ENCODE data around the gene LHX5.

The LHX5 gene

DNA sequence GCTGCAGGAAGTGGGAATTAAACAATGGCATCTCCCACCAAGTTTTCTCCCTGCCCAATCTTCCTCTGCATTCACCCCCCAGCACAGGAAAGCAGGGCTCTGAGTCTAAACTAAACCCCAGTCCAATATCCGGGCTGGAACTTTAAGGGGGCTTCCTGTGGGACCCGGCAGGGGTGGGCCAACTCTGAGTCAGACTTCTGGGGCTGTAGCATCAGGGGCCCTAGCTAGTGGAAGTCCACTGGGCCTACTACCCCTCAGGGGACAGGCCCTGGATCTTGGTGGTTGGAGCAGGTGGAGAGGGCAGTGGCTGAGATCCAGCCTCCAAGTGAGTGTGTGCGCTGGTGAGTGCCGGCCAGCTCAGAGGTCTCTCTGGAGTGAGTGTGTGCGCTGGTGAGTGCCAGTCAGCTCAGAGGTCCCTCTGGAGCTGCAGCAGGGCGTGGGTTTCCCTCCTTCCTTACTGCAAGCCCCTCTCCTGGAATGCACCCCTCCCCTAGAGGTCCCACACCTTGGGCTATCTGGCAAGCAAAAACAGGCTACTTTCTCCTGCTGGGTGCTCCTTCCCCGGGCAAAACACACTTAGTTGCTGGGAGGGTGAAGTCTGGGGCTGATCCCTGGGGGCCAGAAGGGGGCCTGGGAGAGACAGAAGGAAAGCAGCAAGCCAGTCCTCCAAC is 5.6 kb upstream of the LHX5 start:
- no peak for FAIRE-seq

DNA sequence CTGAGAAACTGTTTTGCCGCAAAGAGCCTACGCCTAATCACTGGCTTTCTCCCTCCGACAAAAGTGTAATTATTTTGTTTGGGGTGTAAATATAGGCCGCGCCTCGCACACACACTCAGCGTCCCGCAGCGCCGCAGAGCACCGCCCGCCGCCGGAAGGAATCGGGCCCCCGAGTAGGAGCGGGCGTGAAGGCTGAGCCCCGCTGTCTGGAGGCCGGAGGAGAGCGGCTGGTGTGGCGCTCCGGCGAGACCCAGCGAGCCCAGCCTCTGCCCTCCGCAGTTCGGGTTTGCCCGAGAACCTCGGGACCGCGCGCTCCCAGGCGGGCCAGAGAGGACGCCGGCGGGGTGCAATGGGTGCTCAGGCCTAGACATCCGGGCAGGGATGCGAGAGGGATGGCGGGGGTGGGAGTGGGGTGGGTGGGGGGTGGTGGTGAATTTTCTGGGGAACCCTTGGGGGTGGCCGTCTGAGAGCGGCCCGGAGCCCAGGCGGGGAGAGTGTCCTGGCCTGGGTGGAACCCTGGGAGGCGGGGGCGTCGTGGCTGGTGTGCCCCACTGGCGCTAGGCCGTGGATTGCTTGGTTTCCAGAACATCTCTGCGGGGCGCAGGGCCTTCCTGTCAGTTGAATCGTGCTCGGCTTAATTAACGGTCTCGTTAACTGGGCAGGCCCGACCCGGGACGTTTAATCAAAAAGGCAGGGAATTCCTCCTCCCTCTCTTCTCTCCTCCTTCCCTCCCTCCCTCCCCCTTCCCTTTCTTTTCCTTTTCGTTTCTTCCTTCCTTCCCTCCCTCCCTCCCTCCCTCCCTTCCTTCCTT is 4.7 kb upstream of the LHX5 start:
- FAIRE-seq: no peak

DNA sequence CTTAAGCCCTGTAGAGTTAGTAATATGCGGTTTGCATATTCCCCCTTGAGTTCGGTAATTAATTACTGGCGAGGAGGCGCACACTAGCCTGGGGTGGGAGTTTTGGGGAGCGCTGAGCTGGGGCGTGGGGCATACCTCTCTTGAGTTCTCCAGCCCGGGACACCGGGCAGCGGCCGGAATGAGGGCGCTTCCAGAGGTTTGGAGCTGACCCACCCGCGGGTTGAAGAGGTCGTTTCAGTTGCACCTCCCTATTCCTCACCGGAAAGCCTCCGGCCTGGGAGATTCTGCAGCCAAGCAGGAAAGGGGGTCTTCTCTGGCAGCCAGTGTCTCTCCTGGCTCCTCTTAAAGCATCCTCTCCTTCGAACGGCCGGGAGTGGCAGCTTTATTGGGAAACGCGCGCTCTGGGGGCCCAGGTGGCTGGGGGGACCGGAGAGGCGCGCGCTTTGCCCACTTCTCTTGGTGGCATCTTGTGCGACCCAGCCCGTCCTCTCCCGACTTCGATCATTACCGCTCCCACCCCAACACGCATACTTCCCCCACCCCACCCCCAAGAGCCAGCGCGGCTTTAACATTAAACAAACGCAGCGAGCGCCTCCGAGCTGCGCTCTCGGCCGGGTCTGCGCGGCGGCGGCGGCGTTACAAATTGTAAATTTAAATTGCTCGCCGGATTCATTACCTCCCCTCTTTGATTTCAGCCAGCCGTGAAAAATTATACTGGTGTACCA is 3.9 kb upstream of the LHX5 start:
- FAIRE-seq: no peak

DNA sequence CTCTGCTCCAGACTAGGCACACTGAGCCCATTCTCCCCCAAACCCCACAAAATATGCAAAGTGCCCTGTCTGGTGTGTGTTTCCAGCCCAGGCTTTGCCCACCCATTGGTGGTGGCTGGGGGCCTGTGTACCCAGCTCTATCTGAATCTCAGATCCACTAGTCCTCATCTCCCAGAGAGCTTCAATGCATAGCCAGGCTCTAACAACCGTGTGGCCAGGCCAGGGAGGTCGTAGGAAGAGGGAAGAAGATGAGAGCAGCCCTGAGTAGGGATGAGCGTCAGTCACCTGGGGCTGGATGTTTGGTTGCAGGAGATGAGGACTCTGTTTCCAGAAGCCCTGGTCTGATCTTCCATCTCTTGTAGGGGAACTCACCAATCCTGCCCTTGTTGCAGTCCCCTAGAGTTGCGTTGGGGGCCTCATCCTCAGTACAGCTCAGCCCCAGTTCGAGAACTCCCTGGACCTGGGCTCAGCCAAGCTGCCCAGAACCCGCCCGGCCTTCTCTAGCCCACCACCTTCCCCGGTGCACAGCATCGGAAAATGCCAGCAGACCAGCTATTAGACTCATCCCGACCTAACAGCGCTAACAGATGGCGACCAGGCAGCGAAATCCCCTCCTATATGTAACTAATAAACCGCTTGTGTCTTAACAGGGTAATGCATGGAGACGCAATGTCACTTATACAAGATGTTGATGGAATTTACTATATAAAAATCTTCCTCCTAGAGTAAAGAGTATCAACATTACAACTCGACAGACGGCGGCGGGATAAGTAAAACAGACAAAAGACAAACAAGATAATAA is 3.2 kb upstream of the LHX5 start:
- no peak for FAIRE-seq

DNA sequence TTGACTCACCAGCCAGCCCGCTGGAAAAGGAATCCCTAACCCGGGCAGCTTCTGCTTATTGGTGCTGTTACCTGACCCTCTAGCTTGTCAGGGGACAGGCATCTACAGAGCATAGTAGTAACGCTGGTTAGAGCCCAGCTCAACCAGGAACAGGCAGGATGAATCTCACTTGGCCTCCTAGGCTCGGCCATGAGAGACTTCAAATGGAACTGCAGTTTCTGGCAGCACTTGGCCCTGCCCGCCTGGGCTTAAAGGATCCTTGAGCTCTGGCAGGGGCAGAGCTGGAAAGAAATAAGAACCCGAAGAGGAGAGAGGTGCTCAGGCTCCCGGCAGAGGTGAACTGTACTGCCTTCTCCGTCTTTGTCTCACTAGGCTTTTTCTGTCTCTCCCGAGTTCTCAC is 2.3 kb upstream of the LHX5 start:
- FAIRE-seq: no peak

DNA sequence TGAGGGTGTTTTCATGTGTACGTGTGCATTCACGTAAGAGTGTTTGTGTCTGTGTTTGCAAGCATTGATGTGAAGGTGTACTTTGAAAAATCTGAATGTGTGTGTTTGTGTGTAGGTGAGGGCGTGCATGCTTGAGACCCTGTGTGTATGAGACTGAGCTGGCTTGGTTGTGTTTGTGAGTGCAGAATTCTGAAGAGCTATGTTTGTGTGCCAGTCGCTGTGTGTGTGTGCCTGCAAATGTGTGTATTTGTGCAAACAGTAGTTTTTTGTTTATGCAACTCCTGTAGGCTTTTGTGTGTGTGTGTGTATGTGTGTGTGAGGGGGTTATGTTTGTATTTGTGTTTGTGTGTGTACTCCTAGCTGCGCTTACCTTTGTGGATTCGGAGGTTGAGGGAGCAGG is 1.7 kb upstream of the LHX5 start:
- FAIRE-seq: no peak

DNA sequence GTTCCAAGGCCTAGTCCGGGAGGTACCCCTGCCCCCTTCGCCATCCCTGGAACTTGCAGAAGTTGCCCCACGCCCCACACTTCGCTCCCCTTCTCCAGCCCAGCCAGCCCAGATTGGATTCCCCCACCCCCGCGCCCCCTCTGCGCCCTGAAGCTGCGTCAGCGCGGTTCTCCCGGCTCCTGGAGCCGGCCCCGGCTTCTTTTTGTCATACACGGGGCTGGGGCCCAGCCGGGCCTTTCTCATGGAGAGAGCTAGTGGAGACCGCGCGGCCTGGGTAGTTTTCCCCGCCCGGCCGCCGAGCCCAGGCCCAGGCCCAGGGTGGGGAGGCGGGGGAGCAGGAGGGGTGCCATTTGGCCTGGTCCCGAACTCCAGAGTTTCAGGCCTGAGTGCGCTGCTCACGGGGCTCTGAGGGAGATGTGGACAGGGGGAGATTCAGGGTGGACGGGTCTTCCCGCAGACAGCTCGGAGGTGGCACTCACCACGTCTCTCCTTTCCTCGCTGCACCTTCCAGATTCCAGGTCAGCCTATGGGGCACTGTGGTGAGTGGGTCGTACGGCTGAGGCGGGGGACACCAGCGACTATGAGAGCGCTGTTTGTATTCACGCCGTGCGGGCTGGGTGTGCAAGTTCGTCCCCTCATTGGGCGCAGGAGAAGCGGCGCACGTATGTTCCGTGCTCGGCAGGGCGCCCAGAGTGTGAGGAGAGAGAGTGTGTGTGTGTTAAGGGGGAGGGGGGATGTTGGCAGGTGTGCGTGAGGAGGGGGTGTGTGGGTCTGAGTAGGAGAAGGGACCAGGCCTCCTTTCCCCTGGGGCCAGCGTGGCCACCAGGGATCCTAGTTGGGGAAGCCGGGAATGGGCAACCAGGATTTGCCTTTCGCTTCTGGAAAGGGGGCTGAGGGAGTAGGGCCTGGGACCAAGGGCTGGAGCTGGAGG is 785 bp upstream of the LHX5 start:
- no peak for FAIRE-seq

DNA sequence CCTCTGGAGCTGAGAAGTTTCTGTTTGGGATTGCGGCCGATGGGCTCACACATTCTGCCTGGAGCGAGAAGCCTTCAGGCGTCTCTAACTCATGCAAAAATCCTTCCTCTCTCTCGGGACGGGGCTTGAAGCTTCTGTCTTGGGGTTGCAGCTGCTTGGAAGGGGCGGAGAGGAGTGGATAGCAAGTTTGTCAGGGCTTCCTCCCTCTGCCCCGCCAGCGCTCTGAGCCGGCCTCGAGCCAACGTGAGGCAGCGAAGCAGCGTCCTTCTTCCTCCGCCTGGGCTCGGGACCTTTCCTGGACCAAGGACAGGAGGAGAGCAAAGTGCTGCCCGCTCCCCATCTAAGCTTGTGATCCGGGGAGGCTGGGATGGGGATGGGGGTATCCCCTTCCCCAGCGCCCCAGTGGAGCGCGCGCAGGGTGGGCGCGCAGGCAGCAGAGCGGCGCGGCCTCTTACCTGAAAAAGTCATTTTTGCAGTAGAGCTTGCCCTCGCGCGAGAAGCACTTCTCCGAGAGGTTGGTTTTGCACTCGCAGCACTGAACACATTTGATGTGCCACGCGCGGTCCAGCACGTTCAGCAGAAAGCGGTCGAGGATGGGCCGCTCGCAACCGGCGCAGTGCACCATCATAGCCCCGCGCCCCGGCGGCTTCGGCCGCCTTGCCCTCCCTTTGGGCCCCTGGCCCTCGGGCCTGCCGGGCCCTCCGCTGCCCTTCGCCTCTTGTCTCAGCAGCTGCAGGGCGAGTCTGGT is 626 bp downstream of the LHX5 start:
- FAIRE-seq: no peak

DNA sequence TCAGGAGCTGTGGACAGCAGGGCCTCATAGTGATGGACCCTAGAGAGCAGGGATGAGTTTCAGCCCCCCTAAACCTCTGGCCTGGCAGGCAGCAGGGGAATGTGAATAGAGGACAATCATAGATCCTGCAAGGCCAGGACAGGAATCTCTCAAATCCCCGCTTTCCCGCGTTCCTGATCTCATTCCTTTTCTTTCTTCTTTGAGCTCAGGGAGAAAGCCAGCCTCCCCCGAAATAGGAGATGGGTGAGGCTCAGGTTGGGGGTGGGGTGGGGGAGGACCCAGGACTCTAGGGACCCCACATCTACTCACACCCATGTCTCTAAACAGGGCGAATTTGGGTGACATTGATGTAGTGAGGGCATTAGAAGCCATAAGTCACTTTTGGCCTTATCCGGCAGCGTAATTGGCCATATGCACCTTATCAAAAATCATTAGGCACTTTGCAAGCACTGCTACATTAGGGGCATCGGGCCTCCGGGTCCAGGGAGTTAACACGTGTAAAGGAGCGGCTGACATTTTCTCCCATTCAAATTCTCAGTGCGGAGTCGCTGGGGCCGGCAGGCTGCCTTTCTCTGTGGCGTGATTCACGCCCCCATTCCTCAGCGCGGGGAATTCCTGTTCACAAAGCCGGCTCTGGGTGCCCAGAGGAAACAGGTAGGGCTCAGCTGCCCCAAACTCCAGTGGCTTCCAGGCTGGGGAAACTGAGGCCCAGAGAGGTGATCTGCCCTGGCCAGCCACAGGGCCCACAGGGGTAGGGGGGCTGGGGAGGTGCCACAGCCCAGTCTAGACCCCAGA is 1.5 kb downstream of the LHX5 start:
- FAIRE-seq: no peak

DNA sequence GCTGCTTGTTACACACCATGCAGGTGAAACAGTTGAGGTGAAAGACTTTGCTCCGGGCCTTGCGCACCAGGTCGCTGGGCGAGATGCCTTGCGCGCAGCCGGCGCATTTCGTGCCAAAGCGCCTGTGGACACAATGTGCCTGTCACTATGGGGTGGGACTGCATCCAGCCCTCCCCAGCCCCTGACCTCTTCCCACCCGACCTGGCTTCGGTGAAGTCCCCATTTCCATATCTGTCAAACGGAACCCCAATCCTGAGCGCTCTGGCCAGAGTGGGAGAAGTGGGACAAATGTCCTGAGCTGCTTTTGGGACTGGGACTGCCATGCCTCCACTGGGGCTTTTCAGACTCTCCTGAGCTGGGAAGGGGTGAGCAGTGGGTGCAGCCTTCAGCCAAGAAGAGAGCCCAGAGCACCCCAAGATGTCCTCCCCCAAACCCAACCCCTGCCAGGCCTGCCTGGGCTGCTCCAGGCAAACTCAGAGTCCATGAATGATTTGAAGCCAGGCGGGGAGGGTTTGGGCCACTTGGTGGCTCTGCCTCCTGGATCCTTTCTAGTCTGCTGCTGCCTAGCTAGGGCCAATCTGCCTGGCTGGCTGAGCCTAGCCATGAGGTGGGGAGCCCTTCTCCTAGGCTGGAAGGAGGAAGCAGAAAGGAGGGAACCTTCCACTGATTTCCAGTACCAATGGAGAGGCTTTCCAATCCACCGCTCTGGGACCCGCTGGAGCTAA is 2.3 kb downstream of the LHX5 start:
- no peak for FAIRE-seq

DNA sequence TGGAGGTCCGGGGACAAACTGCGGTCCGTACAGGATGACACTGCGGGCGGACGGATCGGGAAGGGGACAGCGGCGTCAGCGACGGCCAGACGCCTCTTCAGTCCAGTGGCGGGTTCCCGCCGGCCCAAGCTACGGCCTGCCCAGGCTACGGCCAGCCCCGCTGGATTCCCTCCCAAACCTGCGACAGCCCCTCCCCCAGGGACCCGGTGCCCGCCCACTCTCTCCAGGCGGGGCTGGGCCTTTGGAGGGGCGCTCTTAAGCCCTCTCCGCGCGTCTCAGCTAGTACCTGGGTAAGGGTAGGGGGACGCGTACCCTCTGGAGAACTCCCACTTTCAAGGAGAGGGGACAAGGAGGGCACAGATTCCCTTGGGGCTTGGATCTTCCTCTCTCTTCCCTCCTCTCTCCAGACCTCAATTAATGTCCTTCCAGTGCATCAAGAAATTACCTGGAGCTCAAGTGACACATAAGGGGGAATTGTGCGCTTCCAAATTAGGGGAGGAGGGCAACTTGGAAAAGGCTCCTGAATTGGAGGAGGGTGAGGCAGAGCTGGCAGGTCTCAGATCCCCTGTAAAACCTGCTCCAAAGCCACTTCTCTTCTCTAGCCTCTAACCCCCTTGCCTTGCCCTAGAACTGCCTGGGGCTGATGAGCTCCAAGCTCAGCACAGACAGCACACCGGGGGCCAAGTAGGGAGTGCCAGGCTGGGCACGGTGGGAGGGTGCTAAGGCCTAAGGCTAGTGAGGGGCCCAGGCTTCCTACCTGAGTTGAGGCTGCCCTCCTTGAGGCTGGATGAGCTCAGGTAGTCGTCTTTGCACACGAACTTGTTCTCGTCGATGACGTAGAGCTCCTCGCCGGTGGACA is 3.1 kb downstream of the LHX5 start:
- FAIRE-seq: no peak

DNA sequence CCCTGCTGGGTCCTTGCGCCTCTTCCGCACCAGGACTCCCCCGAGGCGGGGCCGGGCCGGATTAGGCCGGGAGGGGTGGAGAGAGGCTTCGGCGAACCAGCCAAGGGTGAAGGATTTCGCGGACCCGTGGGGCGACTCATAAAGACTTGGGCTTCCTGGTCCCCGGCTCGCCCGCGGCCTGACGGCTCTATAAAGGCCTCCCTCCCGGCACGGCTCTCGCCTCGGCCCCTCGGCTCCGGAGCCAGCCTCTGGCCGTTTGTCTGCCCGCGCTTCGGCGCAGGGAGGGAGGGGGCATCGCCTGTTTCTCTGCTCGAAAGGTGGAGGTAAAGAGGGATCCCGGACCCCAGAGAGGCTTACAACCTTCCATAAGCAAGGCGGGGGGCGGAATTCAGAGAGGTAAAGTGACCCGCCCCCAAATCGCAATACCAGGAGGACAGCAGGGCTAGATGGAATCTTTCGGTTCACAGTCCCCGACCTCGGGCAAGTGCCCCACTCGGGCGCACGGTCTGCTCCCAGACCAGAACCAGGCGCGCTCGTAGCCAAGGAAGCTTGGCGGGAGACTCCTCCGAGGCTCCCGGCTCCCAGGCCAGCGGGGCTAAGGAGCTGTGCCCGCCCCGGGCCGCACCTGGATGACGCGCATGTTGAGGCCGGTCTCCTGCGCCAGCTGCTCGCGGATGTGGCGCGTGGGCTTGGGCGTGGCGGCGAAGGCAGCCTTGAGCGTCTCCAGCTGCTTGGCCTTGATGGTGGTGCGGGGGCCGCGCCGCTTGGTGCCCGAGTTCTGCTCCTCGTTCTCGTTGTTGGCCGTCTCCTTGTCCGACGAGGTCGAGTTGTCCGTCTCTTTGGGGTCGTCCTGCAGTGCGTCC is 3.9 kb downstream of the LHX5 start:
- no peak for FAIRE-seq

DNA sequence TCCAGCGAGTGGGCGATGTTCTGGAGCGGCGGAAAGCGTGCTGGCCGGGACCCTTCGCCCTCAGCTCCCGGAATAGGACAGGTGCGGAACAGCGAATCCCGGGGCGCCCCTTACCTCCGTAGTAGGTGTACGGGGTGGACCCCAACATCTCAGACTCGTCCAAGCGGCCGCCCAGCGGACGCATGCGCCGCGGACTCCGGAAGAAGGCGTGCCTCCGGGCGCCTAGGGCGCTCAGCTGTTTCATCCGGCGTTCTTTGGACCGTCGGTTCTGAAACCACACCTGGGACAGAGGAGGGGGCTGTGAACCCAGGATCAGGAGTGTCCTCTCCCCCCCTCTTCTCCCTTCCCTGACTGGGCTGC is 4.5 kb downstream of the LHX5 start:
- FAIRE-seq: no peak

DNA sequence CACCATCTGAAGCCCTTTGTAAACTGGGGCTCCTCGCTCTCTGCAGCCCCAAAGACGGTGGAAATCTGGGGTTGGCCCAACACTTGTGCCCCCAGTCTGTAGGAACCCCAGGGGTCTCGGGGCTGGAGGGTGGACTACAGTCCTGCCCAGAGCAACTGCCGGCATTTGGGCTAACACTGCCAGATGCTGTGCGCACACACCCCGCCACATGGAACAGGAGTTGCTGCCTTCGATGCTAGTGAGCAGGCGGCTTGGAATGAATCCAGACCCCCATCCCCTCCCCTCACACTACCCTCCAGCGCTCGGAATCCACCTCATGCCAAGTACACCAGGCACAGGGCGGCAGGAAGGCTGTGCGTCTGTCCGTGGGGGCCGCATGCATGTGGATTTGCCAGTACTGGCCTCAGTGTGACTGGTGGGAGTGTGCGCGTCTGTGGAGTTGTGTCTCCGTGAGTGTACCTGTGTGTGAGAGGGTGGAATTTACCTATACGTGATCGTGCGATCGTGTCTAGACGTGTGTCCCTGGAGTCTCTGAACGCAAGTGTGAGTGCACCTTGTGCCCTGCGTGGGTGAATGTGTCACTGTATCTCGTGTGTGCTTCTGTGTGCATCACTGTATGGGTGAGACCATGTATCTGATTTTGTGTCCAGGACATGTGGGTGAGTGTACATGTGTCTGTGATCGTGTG is 5.1 kb downstream of the LHX5 start:
- no peak for FAIRE-seq

DNA sequence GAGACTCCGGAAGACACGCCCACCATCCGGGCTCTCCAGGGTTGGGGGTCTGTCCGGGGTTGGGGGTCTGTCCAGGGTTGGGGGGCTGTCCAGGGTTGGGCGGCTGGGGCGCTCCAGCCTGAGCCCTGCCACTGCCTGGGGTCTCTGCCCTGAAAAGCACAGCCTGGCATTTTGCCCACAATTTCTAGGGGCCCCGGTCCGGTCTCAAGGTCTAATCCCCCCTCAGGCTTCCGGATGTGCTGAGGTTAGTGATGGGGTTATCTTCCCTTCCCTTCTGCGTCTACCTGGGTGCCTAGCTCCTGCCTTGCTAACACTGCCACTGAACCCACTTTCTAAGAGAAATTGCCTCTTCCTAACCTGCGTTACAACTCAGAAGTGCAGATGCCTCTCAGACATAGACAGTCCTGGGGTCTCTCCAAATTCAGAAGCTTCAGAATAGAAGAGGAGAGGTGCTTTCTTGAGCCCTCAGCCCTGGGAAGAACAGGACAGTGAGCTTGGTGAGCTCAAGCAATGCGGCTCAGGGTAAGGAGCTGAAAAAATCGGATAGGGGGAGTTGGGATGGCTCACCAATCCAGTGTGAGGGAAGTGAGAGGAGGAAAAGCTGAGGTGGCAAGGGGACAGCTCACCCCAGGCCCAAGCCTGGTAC is 5.7 kb downstream of the LHX5 start:
- no peak for FAIRE-seq

All from A204.1 (cell line).